ENCODE measurements around the gene ADGRG1.
"Not testable (repeated sequence)": the region's sequence is repeated elsewhere in the genome, so short reads cannot be mapped to it uniquely, and the experiment has no call there.

Gene ADGRG1

DNA sequence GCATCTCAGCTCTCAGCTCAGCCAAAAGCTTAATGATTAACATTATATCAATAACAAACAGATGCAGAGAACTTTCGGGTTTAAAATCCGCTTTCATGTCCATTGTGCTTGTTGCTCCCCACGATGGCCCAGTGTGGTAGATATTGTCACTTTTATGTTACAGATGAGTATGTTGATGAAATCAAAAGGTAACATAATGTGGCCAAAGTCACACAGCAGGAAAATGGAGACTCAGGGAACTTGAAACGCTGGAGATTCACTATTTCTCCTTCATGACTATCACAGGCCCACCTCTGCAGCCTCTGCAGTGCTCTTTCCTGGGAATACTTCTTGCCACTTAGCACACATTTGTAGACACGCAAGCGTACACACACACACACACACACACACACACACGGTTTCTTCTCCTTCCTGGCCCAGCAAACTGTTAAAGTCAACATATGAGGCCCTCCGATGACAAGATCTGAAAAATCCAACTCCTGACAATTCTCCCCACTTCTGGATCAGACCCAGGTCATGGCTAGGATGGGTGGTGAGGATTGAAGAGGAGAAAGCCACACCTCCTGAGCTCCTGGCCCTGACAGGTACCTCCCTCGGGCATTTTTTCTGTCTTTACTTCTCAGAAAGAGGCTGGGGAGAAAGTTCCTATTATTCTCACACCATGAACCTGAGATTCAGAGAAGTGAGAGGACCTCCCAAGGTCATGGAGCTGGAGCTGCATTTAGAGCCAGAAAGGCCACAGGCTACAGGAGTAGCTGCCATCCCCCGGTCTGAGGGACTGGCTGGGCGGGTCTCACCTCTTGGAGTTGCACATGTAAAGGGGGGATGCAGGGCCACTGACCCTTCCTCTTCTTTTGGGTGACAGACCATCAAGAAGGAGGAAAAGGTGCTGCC, 75.8 kb downstream of the ADGRG1 start:
- DNase-seq, result no peak

DNA sequence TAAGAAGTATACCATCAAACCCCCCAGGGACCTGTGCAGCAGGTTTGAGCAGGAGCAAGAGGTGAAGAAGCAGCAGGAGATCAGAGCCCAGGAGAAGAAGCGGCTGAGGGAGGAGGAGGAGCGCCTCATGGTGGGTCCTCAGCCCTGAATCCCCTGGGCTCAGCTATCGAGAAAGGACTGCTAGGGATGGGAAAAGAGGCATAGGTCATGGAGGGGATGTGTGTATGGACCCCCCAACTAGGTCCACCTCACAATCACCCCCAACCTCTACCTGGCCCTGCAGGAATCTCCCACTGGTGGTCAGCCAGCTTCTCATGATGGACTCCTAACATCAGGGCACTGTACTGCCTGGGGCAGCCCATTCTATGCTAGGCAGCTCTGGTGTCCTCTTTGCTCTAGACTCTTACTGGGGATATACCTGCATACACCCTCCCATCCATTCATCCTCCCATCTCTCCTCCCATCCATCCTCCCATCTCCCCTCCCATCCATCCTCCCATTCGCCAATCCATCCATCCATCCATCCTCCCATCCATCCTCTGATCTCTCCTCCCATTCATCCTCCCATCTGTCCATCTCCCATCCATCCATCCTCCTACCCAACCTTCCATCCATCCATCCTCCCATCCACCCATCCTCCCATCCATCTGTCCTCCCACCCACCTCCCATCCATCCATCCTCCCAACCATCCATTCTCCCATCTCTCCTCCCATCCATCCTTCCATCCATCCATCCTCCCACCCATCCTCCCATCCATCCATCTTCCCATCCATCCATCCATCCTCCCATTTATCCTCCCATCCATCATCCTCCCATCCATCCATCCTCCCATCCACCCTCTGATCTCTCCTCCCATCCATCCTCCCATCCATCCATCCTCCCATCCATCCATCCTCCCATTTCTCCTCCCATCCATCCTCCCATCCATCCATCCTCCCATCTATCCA, 76.7 kb downstream of the ADGRG1 start:
- DNase-seq, result no peak

DNA sequence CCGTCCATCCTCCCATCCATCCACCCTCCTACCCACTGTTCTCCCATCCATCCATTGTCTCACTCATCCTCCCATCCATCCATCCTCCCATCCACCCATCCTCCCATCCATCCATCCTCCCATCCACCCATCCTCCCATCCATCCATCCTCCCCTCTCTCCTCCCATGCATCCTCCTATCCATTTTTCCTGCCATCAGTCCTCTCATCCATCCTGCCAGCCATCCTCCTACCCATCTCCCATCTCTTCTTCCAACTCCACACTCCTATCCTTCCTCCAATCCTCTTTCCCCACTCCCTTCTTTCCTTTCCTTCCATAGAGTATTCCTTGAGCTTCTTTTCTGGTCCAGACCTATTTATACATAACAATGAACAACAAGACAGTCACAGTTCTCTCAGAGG, 78.3 kb downstream of the ADGRG1 start:
- DNase-seq, result no peak

DNA sequence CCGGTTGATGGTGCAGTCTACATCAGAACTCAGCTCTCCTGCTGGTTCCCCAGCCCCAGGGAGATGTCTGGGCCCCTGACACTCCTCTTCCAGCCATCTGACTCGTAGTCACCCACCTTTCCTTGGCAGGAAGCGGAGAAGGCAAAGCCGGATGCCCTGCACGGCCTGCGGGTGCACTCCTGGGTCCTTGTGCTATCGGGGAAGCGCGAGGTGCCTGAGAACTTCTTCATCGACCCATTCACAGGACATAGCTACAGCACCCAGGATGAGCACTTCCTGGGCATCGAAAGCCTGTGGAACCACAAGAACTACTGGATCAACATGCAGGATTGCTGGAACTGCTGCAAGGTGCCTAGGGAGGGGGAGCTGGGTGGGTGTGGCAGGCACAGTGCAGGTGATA, 78.9 kb downstream of the ADGRG1 start:
- DNase-seq, result no peak

DNA sequence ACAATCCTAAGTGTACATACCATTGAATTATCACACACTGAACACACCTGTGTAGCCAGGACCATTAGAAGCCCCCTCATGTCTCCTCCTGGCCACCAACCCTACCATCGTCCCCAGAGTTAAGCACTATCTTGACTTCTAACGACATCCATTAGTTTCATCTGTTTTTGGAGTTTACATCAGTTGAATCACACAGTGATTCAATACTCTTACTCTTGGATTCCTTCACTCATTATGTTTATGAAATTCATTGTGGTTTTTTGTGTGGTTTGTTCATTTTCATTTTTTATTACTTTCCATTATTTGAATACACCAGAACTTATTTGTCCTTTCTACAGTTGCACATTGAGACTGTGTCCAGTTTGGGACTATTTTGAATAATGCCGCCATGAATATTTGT, 79.7 kb downstream of the ADGRG1 start:
- DNase-seq, result no peak

DNA sequence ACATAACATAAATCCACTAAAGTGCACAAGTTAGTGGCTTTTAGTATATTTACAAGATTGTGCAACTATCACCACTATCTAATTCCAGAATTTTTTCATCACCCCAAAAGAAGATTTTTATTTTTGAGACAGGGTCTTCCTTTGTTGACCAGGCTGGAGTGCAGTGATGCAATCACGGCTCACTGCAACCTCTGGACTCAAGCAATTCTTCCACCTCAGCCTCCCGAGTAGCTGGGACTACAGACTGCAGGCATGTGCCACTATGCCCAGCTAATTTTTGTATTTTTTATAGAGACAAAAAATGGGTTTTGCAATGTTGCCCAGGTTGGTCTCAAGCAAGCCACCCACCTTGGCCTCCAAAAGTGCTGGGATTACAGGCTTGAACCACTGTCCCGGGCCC, 81.2 kb downstream of the ADGRG1 start:
- no peak for DNase-seq

DNA sequence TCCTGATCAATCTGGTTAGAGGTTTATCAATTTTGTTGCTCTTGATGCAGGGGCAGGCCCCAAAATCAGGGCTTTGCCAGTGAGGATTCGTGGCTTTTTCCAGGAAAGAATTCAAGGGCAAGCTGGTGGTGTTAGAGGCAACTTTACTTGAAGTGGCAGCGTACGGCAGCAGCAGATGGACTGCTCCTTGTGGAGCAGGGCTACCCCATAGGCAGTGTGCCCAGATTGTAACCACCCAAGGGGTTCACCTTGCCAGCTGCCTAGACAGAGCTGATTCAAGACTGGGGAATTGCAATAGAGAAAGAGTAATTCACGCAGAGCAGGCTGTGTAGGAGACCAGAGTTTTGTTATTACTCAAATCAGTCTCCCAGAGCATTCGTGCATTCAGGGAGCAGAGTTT, 82.9 kb downstream of the ADGRG1 start:
- DNase-seq, result no peak

DNA sequence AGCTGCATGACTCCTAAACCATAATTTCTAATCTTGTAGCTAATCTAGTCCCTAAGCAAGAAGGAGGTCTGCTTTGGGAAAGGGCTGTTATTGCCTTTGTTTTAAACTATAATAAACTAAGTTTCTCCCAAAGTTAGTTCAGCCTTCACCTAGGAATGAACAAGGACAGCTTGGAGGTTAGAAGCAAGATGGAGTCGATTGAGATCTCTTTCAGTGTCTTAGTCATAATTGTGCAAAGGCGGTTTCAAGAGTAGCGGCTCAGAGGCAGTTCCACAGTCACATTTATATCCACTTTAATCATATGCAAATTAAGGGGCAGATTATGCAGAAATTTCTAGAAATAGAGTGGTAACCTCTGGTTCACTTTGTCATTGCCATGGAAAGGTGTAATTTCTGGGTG, 83.6 kb downstream of the ADGRG1 start:
- no peak for DNase-seq

DNA sequence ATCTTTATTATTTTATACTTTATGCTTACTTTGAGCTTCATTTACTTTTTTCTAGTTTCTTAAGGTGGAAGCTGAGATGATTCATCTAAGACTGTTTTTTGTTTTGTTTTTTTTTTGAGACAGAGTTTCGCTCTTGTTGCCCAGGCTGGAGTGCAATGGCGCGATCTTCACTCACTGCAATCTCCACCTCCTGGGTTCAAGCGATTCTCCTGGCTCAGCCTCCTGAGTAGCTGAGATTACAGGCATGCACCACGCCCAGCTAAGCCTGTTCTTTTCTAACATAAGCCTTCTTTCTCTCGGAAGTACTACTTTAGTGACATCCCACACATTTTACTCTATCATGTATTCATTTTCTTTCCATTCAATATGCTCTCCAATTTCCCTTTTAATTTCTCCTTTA, 84.1 kb downstream of the ADGRG1 start:
- not testable (repeated sequence) for DNase-seq

DNA sequence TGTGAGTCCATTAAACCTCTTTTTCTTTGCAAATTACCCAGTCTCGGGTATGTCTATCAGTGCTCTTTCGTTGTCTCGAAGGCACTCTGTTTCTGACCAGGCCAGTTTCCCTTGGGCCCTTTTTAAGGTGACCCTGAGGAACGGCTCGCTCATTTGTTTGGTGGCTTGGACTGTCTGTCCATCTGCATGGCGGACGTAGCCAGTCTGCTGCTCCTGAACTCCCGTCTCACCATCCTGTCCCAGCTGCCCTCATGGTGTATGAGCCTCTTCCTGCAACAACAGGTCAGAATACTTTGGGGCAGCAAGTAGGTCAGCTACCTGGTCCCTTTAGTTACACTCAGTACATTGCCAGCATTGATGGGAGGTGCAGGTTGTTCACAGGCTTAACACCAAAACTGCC, 85.2 kb downstream of the ADGRG1 start:
- no peak for DNase-seq

DNA sequence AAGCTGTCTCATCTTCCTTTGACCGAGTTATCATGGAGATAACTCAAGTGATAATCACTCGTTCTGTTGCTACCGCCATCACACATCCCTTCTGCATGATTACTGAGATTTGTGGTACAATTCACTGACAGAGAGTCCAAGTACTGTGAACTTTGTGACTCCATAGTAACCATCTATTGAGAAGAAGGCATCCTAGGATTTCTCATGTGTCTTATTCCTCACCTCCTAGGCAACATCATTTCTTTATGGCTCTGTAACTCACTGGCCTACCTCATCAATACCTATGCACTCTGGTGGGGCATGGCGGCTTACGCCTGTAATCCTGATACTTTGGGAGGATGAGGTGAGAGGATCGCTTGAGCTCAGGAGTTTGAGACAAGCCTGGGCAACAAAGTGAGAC, 85.6 kb downstream of the ADGRG1 start:
- no peak for DNase-seq

Measured in activated CD4-positive, CD25-positive, alpha-beta regulatory T cell (primary cell).